H9 (cell line): Measurements from ENCODE around the gene PPP5C. TPM values are rescaled to one million over a fixed set of nuclear protein-coding genes. Genes with fewer than 3 reads are reported as not detected.

Experiments
- DNase-seq: peaks from one replicate; pipeline ENCODE4 v3.0.0-alpha.2; 2017
- H2AFZ ChIP-seq: one replicate; pipeline ENCODE4 v1.6.1; 2013; ENCODE audit warnings: mild to moderate bottlenecking, low read length, control low read depth, moderate library complexity
- H2AK5ac ChIP-seq: 2 replicates; pipeline ENCODE4 v1.6.1; 2013; ENCODE audit warnings: low read length, control low read depth, mixed read lengths; ENCODE audit not compliant: insufficient read length
- H2BK120ac ChIP-seq: one replicate; pipeline ENCODE4 v1.6.1; 2013; ENCODE audit warnings: low read depth, mild to moderate bottlenecking, low read length, control low read depth, inconsistent platforms; ENCODE audit not compliant: poor library complexity, severe bottlenecking
- H2BK12ac ChIP-seq: 2 replicates; pipeline ENCODE4 v1.6.1; 2013; ENCODE audit warnings: low read length, control low read depth, mixed read lengths, low read depth; ENCODE audit not compliant: insufficient read length
- H2BK15ac ChIP-seq: 2 replicates; pipeline ENCODE4 v1.6.1; 2013; ENCODE audit warnings: low read depth, low read length, control low read depth
- H2BK20ac ChIP-seq: one replicate; pipeline ENCODE4 v1.6.1; 2013; ENCODE audit warnings: low read depth, mild to moderate bottlenecking, low read length, control low read depth, inconsistent platforms; ENCODE audit not compliant: poor library complexity, severe bottlenecking
- H2BK5ac ChIP-seq: 2 replicates; pipeline ENCODE4 v1.6.1; 2013; ENCODE audit warnings: low read length, control low read depth, mixed read lengths; ENCODE audit not compliant: insufficient read length
- H3K14ac ChIP-seq: 2 replicates; pipeline ENCODE4 v1.6.1; 2013; ENCODE audit warnings: low read length, control low read depth; ENCODE audit not compliant: insufficient read depth
- H3K18ac ChIP-seq: 2 replicates; pipeline ENCODE4 v1.6.1; 2013; ENCODE audit warnings: low read depth, mild to moderate bottlenecking, mixed read lengths, low read length, control low read depth; ENCODE audit not compliant: insufficient read length
- H3K23ac ChIP-seq: 2 replicates; pipeline ENCODE4 v1.6.1; 2013; ENCODE audit warnings: low read length, control low read depth, mixed read lengths, low read depth; ENCODE audit not compliant: insufficient read length
- H3K23me2 ChIP-seq: 2 replicates; pipeline ENCODE4 v1.6.1; 2013; ENCODE audit warnings: low read depth, mild to moderate bottlenecking, mixed read lengths, low read length, control low read depth; ENCODE audit not compliant: insufficient read length, poor library complexity, severe bottlenecking
- H3K27ac ChIP-seq: 2 replicates; pipeline ENCODE4 v1.5.1; 2013; ENCODE audit warnings: low read length, control low read depth, mixed read lengths, low read depth; ENCODE audit not compliant: insufficient read length
- H3K27me3 ChIP-seq: 2 replicates; pipeline ENCODE4 v1.6.1; 2013; ENCODE audit warnings: low read length, control low read depth, inconsistent platforms; ENCODE audit not compliant: insufficient read depth
- H3K4ac ChIP-seq: 2 replicates; pipeline ENCODE4 v1.6.1; 2013; ENCODE audit warnings: low read depth, mild to moderate bottlenecking, control low read depth, inconsistent platforms, low read length, moderate library complexity
- H3K4me1 ChIP-seq: 2 replicates; pipeline ENCODE4 v1.6.1; 2013; ENCODE audit warnings: low read length, control low read depth, inconsistent platforms; ENCODE audit not compliant: insufficient read depth
- H3K4me2 ChIP-seq: 2 replicates; pipeline ENCODE4 v1.6.1; 2013; ENCODE audit warnings: low read length, control low read depth, mixed read lengths; ENCODE audit not compliant: insufficient read length, insufficient read depth
- H3K56ac ChIP-seq: 2 replicates; pipeline ENCODE4 v1.6.1; 2013; ENCODE audit warnings: low read depth, mild to moderate bottlenecking, mixed read lengths, low read length, control low read depth; ENCODE audit not compliant: insufficient read length
- H3K79me1 ChIP-seq: 2 replicates; pipeline ENCODE4 v1.6.1; 2013; ENCODE audit warnings: low read depth, mild to moderate bottlenecking, moderate library complexity, low read length, control low read depth, inconsistent platforms; ENCODE audit not compliant: insufficient read depth, poor library complexity, severe bottlenecking
- H3K79me2 ChIP-seq: 2 replicates; pipeline ENCODE4 v1.6.1; 2013; ENCODE audit warnings: low read length, control low read depth, inconsistent platforms; ENCODE audit not compliant: insufficient read depth
- H3K9ac ChIP-seq: 2 replicates; pipeline ENCODE4 v1.6.1; 2013; ENCODE audit warnings: low read length, control low read depth, mixed read lengths; ENCODE audit not compliant: insufficient read length; ENCODE audit errors: extremely low read depth
- H3K9me3 ChIP-seq: one replicate; pipeline ENCODE4 v1.6.1; 2013; ENCODE audit warnings: low read depth, low read length, inconsistent platforms; ENCODE audit not compliant: control insufficient read depth
- H3T11ph ChIP-seq: one replicate; pipeline ENCODE4 v1.6.1; 2013; ENCODE audit warnings: mild to moderate bottlenecking, low read length, control low read depth, inconsistent platforms
- H4K20me1 ChIP-seq: one replicate; pipeline ENCODE4 v1.6.1; 2013; ENCODE audit not compliant: control insufficient read depth, insufficient read length, insufficient read depth
- H4K5ac ChIP-seq: 2 replicates; pipeline ENCODE4 v1.6.1; 2013; ENCODE audit warnings: low read depth, mild to moderate bottlenecking, mixed read lengths, low read length, control low read depth; ENCODE audit not compliant: insufficient read length
- H4K8ac ChIP-seq: replicated peaks from 2 replicates; pipeline ENCODE4 v1.6.1; 2013; ENCODE audit warnings: low read length, control low read depth, mixed read lengths, low read depth; ENCODE audit not compliant: insufficient read length
- H4K91ac ChIP-seq: 2 replicates; pipeline ENCODE4 v1.6.1; 2013; ENCODE audit warnings: low read depth, mild to moderate bottlenecking, moderate library complexity, mixed read lengths, low read length, control low read depth; ENCODE audit not compliant: insufficient read length
- H3K27ac Mint-ChIP-seq, 3 experiments: 2 replicates in 2 of 3; 3 replicates in 1 of 3; pipeline ENCODE4 v1.8.0; 2020 to 2021; ENCODE audit warnings: mixed read lengths in 3 of 3, mild to moderate bottlenecking in 1 of 3, moderate library complexity in 1 of 3
- H3K27me3 Mint-ChIP-seq: 2 replicates; pipeline ENCODE4 v1.8.0; 2021; ENCODE audit warnings: low read depth, mild to moderate bottlenecking, moderate library complexity, mixed read lengths
- H3K36me3 Mint-ChIP-seq, 3 experiments: 2 replicates in 2 of 3; 3 replicates in 1 of 3; pipeline ENCODE4 v1.8.0; 2020 to 2021; ENCODE audit warnings: low read depth in 3 of 3, mixed read lengths in 3 of 3; ENCODE audit not compliant: insufficient read depth in 1 of 3
- H3K4me1 Mint-ChIP-seq, 2 experiments: 2 replicates each; pipeline ENCODE4 v1.8.0; 2020; ENCODE audit warnings: mixed read lengths in 2 of 2
- H3K4me3 Mint-ChIP-seq, 2 experiments: 2 replicates in 1 of 2; 3 replicates in 1 of 2; pipeline ENCODE4 v1.8.0; 2020 to 2021; ENCODE audit warnings: mild to moderate bottlenecking in 2 of 2, mixed read lengths in 2 of 2, moderate library complexity in 1 of 2
- H3K9me3 Mint-ChIP-seq, 2 experiments: 2 replicates in 1 of 2; 3 replicates in 1 of 2; pipeline ENCODE4 v1.8.0; 2020; ENCODE audit warnings: mild to moderate bottlenecking in 2 of 2, mixed read lengths in 2 of 2, moderate library complexity in 1 of 2
- CTCF ChIP-seq: fragments of 200-600 bp; sonication (generic); conservative IDR thresholded peaks from 3 replicates; pipeline ENCODE4 v1.8.0; 2021; ENCODE audit warnings: antibody characterized with exemption, mild to moderate bottlenecking
- WGBS: extraction: QIAGEN DNeasy Blood & Tissue Kit; methylation state at CpG from one replicate; pipeline ENCODE4 v1.1.7; 2013; ENCODE audit warnings: missing lambda C conversion rate, low lambda C conversion rate, mixed read lengths; ENCODE audit not compliant: insufficient read length; ENCODE audit errors: extremely low coverage; 5-methylcytosine and 5-hydroxymethylcytosine counted together
- total RNA-seq: library from RNA; stranded (reverse); gene quantifications from 2 replicates; pipeline ENCODE4 v1.2.1, GENCODE V29; 2021

The PPP5C gene
- total RNA-seq, 1 experiment from 2014 or later: 108 TPM

- H2BK12ac ChIP-seq: no peak overlapping the region
- no peak overlapping the region for H2AK5ac ChIP-seq
- no peaks in the 10 kb centered on the region for H4K20me1 ChIP-seq
- H3K4ac ChIP-seq: no peak overlapping the region
- H3K23me2 ChIP-seq: peaks cover 8% of the 10 kb centered on the region
- no peak overlapping the region for H2AFZ ChIP-seq
- no peaks in the 10 kb centered on the region; the same call in 1 of the 2 replicates for H3K4me1 ChIP-seq
- H2BK20ac ChIP-seq: no peak overlapping the region
- Mint-ChIP-seq H3K9me3 (peaks cover 0 to 2% of the 10 kb centered on the region in 2 experiments; a peak in 2 of 5 replicates), H3K27me3 (peaks cover 2% of the 10 kb centered on the region; the same call in 1 of the 2 replicates), H3K27ac (no peak overlapping the region), H3K4me3 (no peak overlapping the region; a peak in 1 of 5 replicates), H3K4me1 (peaks cover 29 to 39% of the 10 kb centered on the region in 2 experiments), H3K36me3 (peaks cover 9 to 25% (median 23%) of the 10 kb centered on the region in 3 experiments; a peak in 6 of 7 replicates)
- no peak overlapping the region for H4K8ac ChIP-seq
- H3K4me2 ChIP-seq: no peak overlapping the region
- no peak overlapping the region for H3K18ac ChIP-seq
- no peak overlapping the region for H2BK5ac ChIP-seq
- H3K14ac ChIP-seq: no peak overlapping the region
- no peak overlapping the region for H3K23ac ChIP-seq
- TF ChIP-seq CTCF: no peak
- no peak overlapping the region for H3K56ac ChIP-seq
- no peak for DNase-seq
- no peak overlapping the region for H2BK120ac ChIP-seq
- no peak overlapping the region for H4K91ac ChIP-seq
- no CpG with 5 or more reads among the region's 5 CpGs for WGBS
- no peaks in the 10 kb centered on the region for H3K27me3 ChIP-seq
- no peak overlapping the region for H4K5ac ChIP-seq
- peaks cover 11% of the 10 kb centered on the region; the same call in 1 of the 2 replicates for H3K79me2 ChIP-seq
- H3K9me3 ChIP-seq: no peaks in the 10 kb centered on the region
- no peak overlapping the region for H2BK15ac ChIP-seq
- no peak overlapping the region for H3K9ac ChIP-seq
- H3T11ph ChIP-seq: no peak overlapping the region
- H3K79me1 ChIP-seq: no peaks in the 10 kb centered on the region
- no peak overlapping the region for H3K27ac ChIP-seq
Observed at GRCh38 chr19:46345157-46345556, 1.7 kb upstream of the PPP5C start.
